Activated CD8-positive, alpha-beta T cell treated with anti-CD3 and anti-CD28 coated beads, Interleukin-2, amount 10 ng/mL, durations not matched to agents 7 days and 5 days (primary cell): Measurements from ENCODE around the gene RAB11FIP4. TPM values are rescaled to one million over a fixed set of nuclear protein-coding genes. Genes with fewer than 3 reads are reported as not detected.

Experiments
- ATAC-seq: fragments of 150-1000 bp; cut with Tn5 transposase; one replicate; pipeline ENCODE4 v1.10.0; 2021; ENCODE audit warnings: moderate library complexity
- CTCF ChIA-PET: fragments of 350-600 bp; sonication (Branson Sonifier 250); formaldehyde crosslinking; loops from one replicate; lab custom pipeline; 2021; ENCODE audit warnings: antibody characterized with exemption; lab: Charles Lee
- POLR2A ChIA-PET: fragments of 350-600 bp; sonication (Branson Sonifier 250); formaldehyde crosslinking; loops from one replicate; lab custom pipeline; 2021; ENCODE audit warnings: antibody characterized with exemption; lab: Charles Lee
- DNase-seq: peaks from one replicate; pipeline ENCODE4 v3.0.0-alpha.2; 2020
- H3K27ac Mint-ChIP-seq: one replicate; pipeline ENCODE4 v1.8.0; 2021; ENCODE audit warnings: mild to moderate bottlenecking, mixed read lengths
- H3K27me3 Mint-ChIP-seq: one replicate; pipeline ENCODE4 v1.8.0; 2021; ENCODE audit warnings: low read depth, mixed read lengths
- H3K36me3 Mint-ChIP-seq: one replicate; pipeline ENCODE4 v1.8.0; 2021; ENCODE audit warnings: low read depth, mixed read lengths
- H3K4me1 Mint-ChIP-seq: one replicate; pipeline ENCODE4 v1.8.0; 2021; ENCODE audit warnings: low read depth, mixed read lengths
- H3K4me3 Mint-ChIP-seq: one replicate; pipeline ENCODE4 v1.8.0; 2021; ENCODE audit warnings: mild to moderate bottlenecking, mixed read lengths
- H3K9me3 Mint-ChIP-seq: one replicate; pipeline ENCODE4 v1.8.0; 2022; ENCODE audit warnings: mixed read lengths; ENCODE audit not compliant: insufficient read depth
- total RNA-seq, 2 experiments: library from RNA; stranded (reverse); gene quantifications; one replicate each; pipeline ENCODE4 v1.2.3, GENCODE V29; 2021

RAB11FIP4 gene
- total RNA-seq, 2 experiments from 2014 or later: 36.0 to 38.0 TPM

- H3K27me3 Mint-ChIP-seq: no peaks in the 10 kb centered on the region
- H3K9me3 Mint-ChIP-seq: no peaks in the 10 kb centered on the region
- CTCF ChIA-PET: interaction anchor here (0.6 to 3.1 kb wide), 6 partner anchors 9 to 136 kb away, joined by 3 to 26 read pairs (median 10); no protein-coding TSS in a partner anchor
- DNase-seq: no peak
- POLR2A ChIA-PET: interaction anchor here (1.0 kb wide), 1 partner anchor 17 kb away, joined by 3 read pairs; no protein-coding TSS in a partner anchor
- ATAC-seq: no peak
- H3K36me3 Mint-ChIP-seq: peaks cover 36% of the 10 kb centered on the region
- no peak overlapping the region for H3K27ac Mint-ChIP-seq
- no peak overlapping the region for H3K4me3 Mint-ChIP-seq
- H3K4me1 Mint-ChIP-seq: no peaks in the 10 kb centered on the region
Measured at GRCh38 chr17:31525801-31526549, 134.5 kb downstream of the RAB11FIP4 start.

DNA sequence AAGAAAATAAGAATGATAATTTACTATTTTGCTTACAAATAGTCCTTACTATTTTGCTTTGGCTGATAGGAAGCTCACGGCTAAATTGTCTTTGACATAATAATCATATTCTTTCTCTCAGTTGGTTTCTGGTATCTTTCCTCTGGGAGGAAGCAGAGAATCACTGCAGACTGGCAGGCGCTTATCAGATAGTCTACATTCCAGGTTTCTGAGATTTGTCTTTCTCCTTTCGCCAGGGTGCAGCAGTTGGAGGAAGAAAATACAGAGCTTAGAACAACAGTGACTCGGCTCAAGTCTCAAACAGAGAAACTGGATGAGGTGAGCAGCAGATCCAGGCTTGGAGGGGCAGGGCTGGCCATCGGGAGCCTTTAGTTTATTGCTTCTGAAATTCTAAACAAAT lies 136.1 kb downstream of the RAB11FIP4 start:
- Mint-ChIP-seq H3K36me3 (peaks cover 27% of the 10 kb centered on the region), H3K9me3 (no peaks in the 10 kb centered on the region), H3K4me3 (no peak overlapping the region), H3K4me1 (no peaks in the 10 kb centered on the region), H3K27me3 (no peaks in the 10 kb centered on the region), H3K27ac (no peak overlapping the region)
- DNase-seq: no peak
- ATAC-seq: no peak
- ChIA-PET CTCF (interaction anchor here (0.9 to 1.6 kb wide), 4 partner anchors 12 to 315 kb away, joined by 3 to 6 read pairs (median 4); no protein-coding TSS in a partner anchor), POLR2A (no interaction called here)

- DNase-seq (no peak), ATAC-seq (no peak)
- no peak overlapping the region for H3K27ac Mint-ChIP-seq
- H3K36me3 Mint-ChIP-seq: peaks cover 22% of the 10 kb centered on the region
- H3K4me3 Mint-ChIP-seq: no peak overlapping the region
- CTCF ChIA-PET: interaction anchor here (0.5 to 2.7 kb wide), 7 partner anchors 11 to 510 kb away, joined by 3 to 8 read pairs (median 3); no protein-coding TSS in a partner anchor
- no peaks in the 10 kb centered on the region for H3K9me3 Mint-ChIP-seq
- H3K4me1 Mint-ChIP-seq: no peaks in the 10 kb centered on the region
- POLR2A ChIA-PET: interaction anchor here (0.6 kb wide), 1 partner anchor 520 kb away, joined by 4 read pairs; no protein-coding TSS in a partner anchor
- H3K27me3 Mint-ChIP-seq: no peaks in the 10 kb centered on the region
Measured at GRCh38 chr17:31528291-31528874, 136.9 kb downstream of the RAB11FIP4 start.

DNA sequence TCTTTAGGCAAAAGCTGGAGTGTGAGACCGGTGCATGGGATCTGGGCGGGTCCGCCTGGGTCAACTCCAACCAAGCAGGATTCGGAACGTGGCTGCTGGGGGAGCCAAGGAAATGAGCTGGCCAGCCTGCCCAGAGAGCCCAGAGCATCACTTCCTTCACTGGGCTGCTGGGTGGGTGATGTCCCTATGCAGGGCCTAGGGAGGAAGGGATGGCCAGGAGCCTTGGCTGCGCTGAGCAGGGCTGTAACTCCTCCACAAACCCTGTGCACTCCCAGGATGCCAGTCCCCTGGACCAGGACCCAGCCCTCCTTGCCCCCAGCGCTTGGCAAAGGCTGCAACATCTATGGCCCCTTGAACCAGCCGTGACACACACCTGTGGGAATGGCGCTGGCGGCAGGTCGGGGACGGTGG lies 138.4 kb downstream of the RAB11FIP4 start:
- ChIA-PET POLR2A (interaction anchor here (0.6 kb wide), 1 partner anchor 9 kb away, joined by 4 read pairs; no protein-coding TSS in a partner anchor), CTCF (interaction anchor here (1.4 to 2.7 kb wide), 2 partner anchors 140 to 313 kb away, joined by 4 to 8 read pairs; no protein-coding TSS in a partner anchor)
- peaks cover 5% of the 10 kb centered on the region for H3K4me1 Mint-ChIP-seq
- no peak for ATAC-seq
- H3K4me3 Mint-ChIP-seq: no peak overlapping the region
- DNase-seq: no peak
- no peaks in the 10 kb centered on the region for H3K27me3 Mint-ChIP-seq
- no peak overlapping the region for H3K27ac Mint-ChIP-seq
- peaks cover 13% of the 10 kb centered on the region for H3K36me3 Mint-ChIP-seq
- no peaks in the 10 kb centered on the region for H3K9me3 Mint-ChIP-seq

DNA sequence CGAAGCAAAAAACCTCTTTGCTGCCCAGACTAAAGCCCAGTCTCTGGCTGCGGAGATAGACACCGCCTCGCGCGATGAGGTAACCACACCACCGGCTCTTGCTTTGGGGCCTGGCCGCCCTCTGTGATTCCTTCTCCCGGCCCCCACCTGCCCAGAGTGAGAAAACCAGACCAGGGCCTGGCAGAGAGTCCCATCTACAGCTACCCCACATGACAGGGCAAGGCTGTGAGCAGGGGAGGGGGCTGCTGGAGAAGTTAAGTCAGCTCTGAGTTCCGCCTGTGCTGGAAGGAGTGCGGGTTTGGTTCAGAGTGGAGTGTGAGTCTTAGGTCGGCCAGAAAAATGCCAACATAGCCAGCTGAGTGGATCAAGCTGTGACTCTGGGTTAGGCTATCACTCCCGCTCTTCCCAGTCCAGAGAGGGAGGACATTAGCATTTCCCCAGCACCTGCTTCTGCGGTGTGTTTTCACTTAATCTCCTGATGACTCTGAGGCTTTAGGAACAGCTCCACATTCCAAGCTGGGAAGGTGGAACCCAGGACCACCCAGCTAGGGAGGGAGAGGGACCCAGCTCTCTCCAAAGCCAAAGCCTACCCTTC lies 139.0 kb downstream of the RAB11FIP4 start:
- Mint-ChIP-seq H3K9me3 (no peaks in the 10 kb centered on the region), H3K36me3 (peaks cover 12% of the 10 kb centered on the region), H3K4me3 (no peak overlapping the region), H3K27me3 (no peaks in the 10 kb centered on the region), H3K4me1 (peaks cover 10% of the 10 kb centered on the region), H3K27ac (no peak overlapping the region)
- ATAC-seq: no peak
- ChIA-PET POLR2A (interaction anchor here (0.6 kb wide), 1 partner anchor 9 kb away, joined by 4 read pairs; no protein-coding TSS in a partner anchor), CTCF (interaction anchor here (0.6 to 2.7 kb wide), 3 partner anchors 141 to 312 kb away, joined by 3 to 8 read pairs (median 4); no protein-coding TSS in a partner anchor)
- DNase-seq: no peak

DNA sequence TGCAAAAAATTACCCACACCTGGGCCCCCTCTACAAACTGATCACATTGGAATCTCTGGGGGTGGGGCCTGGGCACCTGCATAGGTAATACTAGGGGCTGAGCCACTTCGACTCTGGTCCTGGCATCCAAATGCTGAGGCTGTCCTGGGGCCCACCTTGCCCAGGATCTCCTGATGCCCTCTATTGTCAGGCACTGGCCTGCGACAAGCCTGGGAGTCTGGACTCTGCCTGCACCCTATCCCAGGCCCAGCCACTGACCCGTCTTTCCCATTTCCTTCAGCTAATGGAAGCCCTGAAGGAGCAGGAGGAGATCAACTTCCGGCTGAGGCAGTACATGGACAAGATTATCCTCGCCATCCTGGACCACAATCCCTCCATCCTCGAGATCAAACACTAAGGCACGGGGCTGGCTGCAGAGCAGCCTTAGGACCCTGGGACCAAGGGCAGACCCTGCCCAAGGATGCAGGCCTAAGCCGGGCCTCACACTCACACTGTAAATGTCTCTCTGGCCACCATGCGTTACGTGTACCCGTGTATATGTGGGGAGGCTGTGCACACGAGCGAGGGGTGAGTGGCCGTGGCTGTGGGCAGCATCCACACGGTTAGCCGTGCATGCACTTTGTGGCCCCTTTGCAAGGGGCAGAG lies 140.0 kb downstream of the RAB11FIP4 start:
- Mint-ChIP-seq H3K9me3 (no peaks in the 10 kb centered on the region), H3K27me3 (no peaks in the 10 kb centered on the region), H3K4me3 (no peak overlapping the region), H3K4me1 (peaks cover 15% of the 10 kb centered on the region), H3K36me3 (peaks cover 12% of the 10 kb centered on the region), H3K27ac (no peak overlapping the region)
- POLR2A ChIA-PET: no interaction called here
- ATAC-seq (no peak), DNase-seq (no peak)
- CTCF ChIA-PET: interaction anchor here (0.6 to 4.6 kb wide), 2 partner anchors 153 to 311 kb away, joined by 3 to 41 read pairs; no protein-coding TSS in a partner anchor

- no peak overlapping the region for H3K4me3 Mint-ChIP-seq
- H3K4me1 Mint-ChIP-seq: peaks cover 16% of the 10 kb centered on the region
- ATAC-seq: no peak
- peaks cover 12% of the 10 kb centered on the region for H3K36me3 Mint-ChIP-seq
- POLR2A ChIA-PET: no interaction called here
- no peak for DNase-seq
- CTCF ChIA-PET: interaction anchor here (4.6 kb wide), 1 partner anchor 311 kb away, joined by 41 read pairs; no protein-coding TSS in a partner anchor
- H3K9me3 Mint-ChIP-seq: no peaks in the 10 kb centered on the region
- no peak overlapping the region for H3K27ac Mint-ChIP-seq
- H3K27me3 Mint-ChIP-seq: no peaks in the 10 kb centered on the region
Measured at GRCh38 chr17:31532081-31532480, 140.6 kb downstream of the RAB11FIP4 start.

DNA sequence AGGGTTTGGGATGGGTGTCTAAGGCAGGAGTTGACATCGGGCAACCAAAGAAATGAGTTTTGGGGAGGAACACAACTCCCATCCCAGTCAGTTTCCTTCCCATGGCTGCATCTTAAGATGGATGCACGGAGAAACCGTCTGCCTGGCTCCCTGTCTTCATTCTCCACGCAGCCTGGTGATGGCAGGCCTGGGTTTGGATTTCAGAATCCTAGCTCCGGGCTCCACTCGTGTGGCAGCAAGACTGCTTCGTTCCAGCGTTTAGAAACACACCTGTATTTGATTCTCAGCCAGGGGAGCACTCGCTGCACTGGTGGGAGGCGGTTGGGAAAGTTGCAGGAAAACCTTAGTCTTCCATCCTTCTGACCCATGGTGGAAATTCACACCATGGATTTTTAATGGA lies 141.1 kb downstream of the RAB11FIP4 start:
- ChIA-PET CTCF (interaction anchor here (4.6 kb wide), 1 partner anchor 310 kb away, joined by 41 read pairs; no protein-coding TSS in a partner anchor), POLR2A (no interaction called here)
- H3K27ac Mint-ChIP-seq: no peak overlapping the region
- no peaks in the 10 kb centered on the region for H3K27me3 Mint-ChIP-seq
- ATAC-seq (no peak), DNase-seq (no peak)
- no peak overlapping the region for H3K4me3 Mint-ChIP-seq
- no peaks in the 10 kb centered on the region for H3K9me3 Mint-ChIP-seq
- peaks cover 12% of the 10 kb centered on the region for H3K36me3 Mint-ChIP-seq
- H3K4me1 Mint-ChIP-seq: peaks cover 17% of the 10 kb centered on the region

DNA sequence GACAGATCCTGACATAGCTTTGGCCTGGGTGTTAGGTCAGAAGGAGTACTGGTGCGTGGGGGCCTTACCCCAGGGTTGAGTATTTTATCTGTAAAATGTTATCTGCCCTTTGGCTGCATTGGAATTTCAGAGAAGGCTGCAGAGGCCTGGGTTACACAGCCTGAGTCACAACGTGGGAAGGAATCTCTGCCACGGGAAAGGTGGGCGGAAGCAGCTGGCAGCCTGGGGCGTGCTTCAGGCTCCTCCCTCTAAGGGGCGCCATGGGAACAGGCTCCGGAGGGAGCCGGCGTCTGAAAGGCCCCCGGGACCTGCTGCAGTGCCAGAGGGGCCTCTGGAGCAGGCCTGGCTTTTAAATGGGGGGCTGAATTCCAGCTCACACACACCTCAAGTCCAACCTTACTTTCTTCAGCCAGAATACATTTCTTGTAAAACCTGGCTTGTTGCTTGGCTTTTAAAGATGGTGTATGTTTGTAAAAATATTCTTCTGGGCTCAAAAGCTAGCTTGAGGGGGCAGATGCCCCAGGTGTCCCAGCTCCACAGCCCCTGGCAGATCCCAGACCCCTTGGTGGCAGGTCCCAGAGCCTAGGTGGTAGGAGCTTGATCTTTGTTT lies 142.2 kb downstream of the RAB11FIP4 start:
- Mint-ChIP-seq H3K36me3 (peaks cover 12% of the 10 kb centered on the region), H3K9me3 (no peaks in the 10 kb centered on the region), H3K4me3 (no peak overlapping the region), H3K27me3 (no peaks in the 10 kb centered on the region), H3K4me1 (peaks cover 17% of the 10 kb centered on the region), H3K27ac (no peak overlapping the region)
- ATAC-seq (peak; percentile 20), DNase-seq (no peak)
- CTCF ChIA-PET: interaction anchor here (0.6 to 4.6 kb wide), 6 partner anchors 9 to 368 kb away, joined by 3 to 41 read pairs (median 12); partner anchors contain the start of gene UTP6
- POLR2A ChIA-PET: no interaction called here

GRCh38 chr17:31534223-31534888 lies 142.9 kb downstream of the RAB11FIP4 start:
- Mint-ChIP-seq H3K4me1 (peaks cover 17% of the 10 kb centered on the region), H3K27ac (no peak overlapping the region), H3K4me3 (no peak overlapping the region), H3K9me3 (no peaks in the 10 kb centered on the region), H3K36me3 (peaks cover 12% of the 10 kb centered on the region), H3K27me3 (no peaks in the 10 kb centered on the region)
- POLR2A ChIA-PET: interaction anchor here (1.5 kb wide), 1 partner anchor 26 kb away, joined by 5 read pairs; no protein-coding TSS in a partner anchor
- ATAC-seq (no peak), DNase-seq (no peak)
- CTCF ChIA-PET: interaction anchor here (1.1 to 4.6 kb wide), 8 partner anchors 9 to 367 kb away, joined by 4 to 41 read pairs (median 8); partner anchors contain the start of gene UTP6
